ENCODE data around the gene ZBTB39. TPM values are rescaled to one million over a fixed set of nuclear protein-coding genes. Genes with fewer than 3 reads are reported as not detected.
"Not testable (repeated sequence)": the region's sequence is repeated elsewhere in the genome, so short reads cannot be mapped to it uniquely, and the experiment has no call there.

ZBTB39 gene
- total and polyA plus RNA-seq, 2 of the 13 experiments (the other 11 are each of a cell fraction or from before 2014, with no cell fraction given), result 6.5 to 6.9 TPM

DNA sequence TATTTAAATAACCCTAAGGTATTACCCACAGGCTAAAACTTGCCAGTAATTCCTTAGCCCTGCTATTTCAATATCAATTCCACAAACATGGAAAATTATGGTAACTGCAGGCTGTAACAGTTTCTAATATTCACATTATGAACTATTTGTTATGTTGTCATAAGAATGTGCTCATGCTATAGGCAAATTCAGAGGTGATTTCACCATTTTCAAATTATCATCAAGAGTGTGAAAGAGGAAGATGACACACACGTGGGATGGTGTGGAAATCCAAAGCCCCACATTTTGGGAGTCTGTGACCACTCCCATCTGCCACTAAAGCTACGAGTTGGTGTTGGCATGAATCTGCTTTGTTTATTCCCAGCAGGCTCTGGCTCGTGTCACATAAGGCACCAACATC lies 49.5 kb upstream of the ZBTB39 start (continued):
- no peak for TF ChIP-seq ZNF513 (CRISPR knock-in tag; conservative IDR thresholded peaks at IDR 0.05)

DNA sequence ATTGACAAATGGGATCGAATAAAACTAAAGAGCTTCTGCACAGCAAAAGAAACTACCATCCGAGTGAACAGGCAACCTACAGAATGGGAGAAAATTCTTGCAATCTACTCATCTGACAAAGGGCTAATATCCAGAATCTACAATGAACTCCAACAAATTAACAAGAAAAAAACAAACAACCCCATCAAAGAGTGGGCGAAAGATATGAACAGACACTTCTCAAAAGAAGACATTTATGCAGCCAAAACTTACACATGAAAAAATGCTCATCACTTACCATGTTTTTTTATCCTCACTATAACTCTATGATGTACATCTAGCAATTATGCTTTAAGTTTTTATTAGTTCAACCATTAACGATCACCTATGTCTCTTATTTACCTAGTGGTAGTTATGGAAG lies 47.6 kb upstream of the ZBTB39 start:
- ATAC-seq; H3K4me3 ChIP-seq (replicated peaks in 1 of 3; ENCODE audit: insufficient read depth in 1 of 3, low read depth in 2 of 3, low read length in 3 of 3); H3K9ac ChIP-seq (ENCODE audit: insufficient read depth, low read depth, low read length); H3K4me2 ChIP-seq (ENCODE audit: low read depth, low read length); FAIRE-seq; POLR2A ChIA-PET; CTCF ChIA-PET (ENCODE audit: low intra/inter-chr PET ratio, low total read pairs); H3K79me2 ChIP-seq (ENCODE audit: insufficient read depth, low read length); H3K27me3 ChIP-seq (ENCODE audit: control insufficient read depth in 1 of 2, insufficient read depth in 2 of 2, low read length in 2 of 2); H2AFZ ChIP-seq (ENCODE audit: low read length); H4K20me1 ChIP-seq (ENCODE audit: insufficient read depth, low read length); BruUV-seq (replicated peaks); H3K9me3 ChIP-seq (ENCODE audit: low read length); intact Hi-C loops (cut with micrococcal nuclease; ENCODE audit: unreplicated experiment); DNase-seq (ENCODE audit: low spot score); H3K27ac ChIP-seq (ENCODE audit: extremely low read length, insufficient read depth, low read length): not testable (repeated sequence)
- in situ Hi-C loops (cut with HindIII; ENCODE audit: extremely low pct_ligation_motif_present, low pct_unique_long_range_greater_than_20kb), result loop anchor here (5.0 kb wide), 1 partner anchor 47 kb away; the partner anchor contains the start of gene ZBTB39
- Histone ChIP-seq H3K4me1 (ENCODE audit: insufficient read depth, low read length) (peaks cover 27% of the 10 kb centered on the region), H3K36me3 (replicated peaks in 1 of 2; ENCODE audit: control insufficient read depth in 1 of 2, insufficient read depth in 2 of 2, low read length in 2 of 2) (peaks cover 1 to 13% of the 10 kb centered on the region in 2 experiments; a peak in 4 of 5 replicates)
- 94% methylated on average over 4 of the region's 4 CpGs for WGBS (ENCODE audit: low lambda C conversion rate)

GRCh38 chr12:57053146-57053545 lies 46.8 kb upstream of the ZBTB39 start:
- H3K27me3 ChIP-seq (ENCODE audit: control insufficient read depth in 1 of 2, insufficient read depth in 2 of 2, low read length in 2 of 2); FAIRE-seq; H3K4me3 ChIP-seq (replicated peaks in 1 of 3; ENCODE audit: insufficient read depth in 1 of 3, low read depth in 2 of 3, low read length in 3 of 3); ATAC-seq; DNase-seq (ENCODE audit: low spot score); BruUV-seq (replicated peaks); H3K9ac ChIP-seq (ENCODE audit: insufficient read depth, low read depth, low read length); CTCF ChIA-PET (ENCODE audit: low intra/inter-chr PET ratio, low total read pairs); H3K27ac ChIP-seq (ENCODE audit: extremely low read length, insufficient read depth, low read length); H2AFZ ChIP-seq (ENCODE audit: low read length); H4K20me1 ChIP-seq (ENCODE audit: insufficient read depth, low read length); intact Hi-C loops (cut with micrococcal nuclease; ENCODE audit: unreplicated experiment); H3K4me2 ChIP-seq (ENCODE audit: low read depth, low read length); H3K9me3 ChIP-seq (ENCODE audit: low read length); H3K79me2 ChIP-seq (ENCODE audit: insufficient read depth, low read length); POLR2A ChIA-PET: not testable (repeated sequence)
- peaks cover 34% of the 10 kb centered on the region for H3K4me1 ChIP-seq (ENCODE audit: insufficient read depth, low read length)
- peaks cover 0 to 11% of the 10 kb centered on the region in 2 experiments; a peak in 3 of 5 replicates for H3K36me3 ChIP-seq (replicated peaks in 1 of 2; ENCODE audit: control insufficient read depth in 1 of 2, insufficient read depth in 2 of 2, low read length in 2 of 2)
- in situ Hi-C loops (cut with HindIII; ENCODE audit: extremely low pct_ligation_motif_present, low pct_unique_long_range_greater_than_20kb), result loop anchor here (5.0 kb wide), 1 partner anchor 46 kb away; the partner anchor contains the start of gene ZBTB39
- 99% methylated on average over 4 of the region's 4 CpGs for WGBS (ENCODE audit: low lambda C conversion rate)
